ENCODE data around the gene CCDC126. TPM values are rescaled to one million over a fixed set of nuclear protein-coding genes. Genes with fewer than 3 reads are reported as not detected.

CCDC126 gene
- total RNA-seq, 1 experiment from 2014 or later: 4.2 TPM

- Mint-ChIP-seq H3K36me3 (ENCODE audit: insufficient read depth, unreplicated experiment) (no peaks in the 10 kb centered on the region), H3K4me3 (ENCODE audit: unreplicated experiment) (no peak overlapping the region), H3K4me1 (ENCODE audit: insufficient read depth, unreplicated experiment) (peaks cover 8% of the 10 kb centered on the region), H3K27me3 (ENCODE audit: insufficient read depth, unreplicated experiment) (no peaks in the 10 kb centered on the region), H3K27ac (ENCODE audit: low read depth, unreplicated experiment) (no peak overlapping the region), H3K9me3 (ENCODE audit: unreplicated experiment) (no peaks in the 10 kb centered on the region)
- DNase-seq (ENCODE audit: unreplicated experiment): no peak
- CTCF ChIA-PET: interaction anchor here (1.4 kb wide), 1 partner anchor 11 kb away, joined by 3 read pairs; no protein-coding TSS in a partner anchor
- POLR2A ChIA-PET: interaction anchor here (0.7 kb wide), 1 partner anchor 10 kb away, joined by 4 read pairs; no protein-coding TSS in a partner anchor
- intact Hi-C loops (cut with micrococcal nuclease): no loop called here
- no TSS peak for BruUV-seq (replicated peaks)
- TF ChIP-seq CTCF (IDR thresholded peaks at IDR 0.05; ENCODE audit: unreplicated experiment): no peak
Measured at GRCh38 chr7:23693224-23693623, 96.0 kb downstream of the CCDC126 start.

Other genes with a start within 250 kb of the CCDC126 start
- 27.0 and 29.8 TPM in 2 replicates for gene IGF2BP3, start 126.9 kb upstream of the CCDC126 start, total RNA-seq (2022)
- 92.9 and 113 TPM in 2 replicates for gene TRA2A, start 65.4 kb upstream of the CCDC126 start, total RNA-seq (2022)
- 0.25 and 0.44 TPM in 2 replicates for gene FAM221A, start 82.8 kb downstream of the CCDC126 start, total RNA-seq (2022)
- not detected in 2 replicates for gene STK31, start 112.8 kb downstream of the CCDC126 start, total RNA-seq (2022)

Data from MCF 10A (cell line).